GM12872 (cell line): Measurements from ENCODE around the gene EXOC1L.

Source experiments
- CTCF ChIP-seq: IDR thresholded peaks from 3 replicates; pipeline ENCODE4 v1.5.1; 2011; ENCODE audit warnings: low read depth, mild to moderate bottlenecking, low read length, moderate library complexity; ENCODE audit not compliant: insufficient read depth

EXOC1L gene

GRCh38 chr4:55822329-55822728 lies 2.7 kb downstream of the EXOC1L start:
- no peak for TF ChIP-seq CTCF

GRCh38 chr4:55824865-55825264 lies 5.3 kb downstream of the EXOC1L start:
- no peak for TF ChIP-seq CTCF

- TF ChIP-seq CTCF: no peak
These were observed 7.4 kb downstream of the EXOC1L start for GRCh38 chr4:55826986-55827385.

GRCh38 chr4:55827582-55827981 lies 8.0 kb downstream of the EXOC1L start:
- TF ChIP-seq CTCF: no peak; the same call in 2 of the 3 replicates

GRCh38 chr4:55830048-55830447 lies 10.5 kb downstream of the EXOC1L start:
- no peak for TF ChIP-seq CTCF

- TF ChIP-seq CTCF: no peak
These were observed 11.1 kb downstream of the EXOC1L start for GRCh38 chr4:55830716-55831115.

- no peak for TF ChIP-seq CTCF
These were observed 14.7 kb downstream of the EXOC1L start for GRCh38 chr4:55834086-55834795.
